Measurements from ENCODE around the gene NCKAP5. TPM values are rescaled to one million over a fixed set of nuclear protein-coding genes. Genes with fewer than 3 reads are reported as not detected.

Gene NCKAP5
- polyA plus RNA-seq, 3 donors = not detected

DNA sequence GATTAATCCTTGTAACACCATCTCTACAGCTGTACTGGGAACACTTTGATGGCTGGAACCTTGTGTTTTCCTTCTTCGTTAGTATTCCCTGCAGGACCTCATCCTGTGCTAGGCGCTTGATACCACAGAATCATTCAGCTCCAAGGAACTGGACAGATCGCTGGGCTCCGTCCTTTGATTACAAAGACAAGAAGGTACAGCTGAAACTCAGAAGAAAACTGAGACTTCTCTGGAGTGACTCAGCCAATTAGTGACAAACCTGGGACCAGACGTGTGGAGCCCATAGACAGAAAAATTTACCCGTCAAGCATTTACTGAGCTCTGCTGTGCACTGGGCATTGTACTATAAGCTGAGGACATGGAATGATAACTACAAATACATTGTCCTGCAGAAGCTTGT is 67.3 kb downstream of the NCKAP5 start:
- Mint-ChIP-seq H3K36me3 (no peaks in the 10 kb centered on the region), H3K27me3 (ENCODE audit: low read depth in 3 of 3) (no peaks in the 10 kb centered on the region), H3K9me3 (peaks cover 0 to 7% (median 3%) of the 10 kb centered on the region in 7 donors), H3K4me3 (no peak overlapping the region), H3K4me1 (no peaks in the 10 kb centered on the region), H3K27ac (no peak overlapping the region)
- H3K27ac ChIP-seq (ENCODE audit: low read depth in 1 of 2, low read length in 2 of 2) = no peak overlapping the region
- TF ChIP-seq, protein P1, sequence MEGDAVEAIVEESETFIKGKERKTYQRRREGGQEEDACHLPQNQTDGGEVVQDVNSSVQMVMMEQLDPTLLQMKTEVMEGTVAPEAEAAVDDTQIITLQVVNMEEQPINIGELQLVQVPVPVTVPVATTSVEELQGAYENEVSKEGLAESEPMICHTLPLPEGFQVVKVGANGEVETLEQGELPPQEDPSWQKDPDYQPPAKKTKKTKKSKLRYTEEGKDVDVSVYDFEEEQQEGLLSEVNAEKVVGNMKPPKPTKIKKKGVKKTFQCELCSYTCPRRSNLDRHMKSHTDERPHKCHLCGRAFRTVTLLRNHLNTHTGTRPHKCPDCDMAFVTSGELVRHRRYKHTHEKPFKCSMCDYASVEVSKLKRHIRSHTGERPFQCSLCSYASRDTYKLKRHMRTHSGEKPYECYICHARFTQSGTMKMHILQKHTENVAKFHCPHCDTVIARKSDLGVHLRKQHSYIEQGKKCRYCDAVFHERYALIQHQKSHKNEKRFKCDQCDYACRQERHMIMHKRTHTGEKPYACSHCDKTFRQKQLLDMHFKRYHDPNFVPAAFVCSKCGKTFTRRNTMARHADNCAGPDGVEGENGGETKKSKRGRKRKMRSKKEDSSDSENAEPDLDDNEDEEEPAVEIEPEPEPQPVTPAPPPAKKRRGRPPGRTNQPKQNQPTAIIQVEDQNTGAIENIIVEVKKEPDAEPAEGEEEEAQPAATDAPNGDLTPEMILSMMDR (IDR thresholded peaks at IDR 0.05) = no peak
- no peaks in the 10 kb centered on the region for H3K79me2 ChIP-seq (ENCODE audit: insufficient read depth, low read length)
- no peaks in the 10 kb centered on the region for H3K36me3 ChIP-seq (replicated peaks in 1 of 2; ENCODE audit: control insufficient read depth in 1 of 2, insufficient read depth in 2 of 2, low read length in 2 of 2)
- intact Hi-C loops (cut with micrococcal nuclease) = no loop called here
- no peaks in the 10 kb centered on the region for H3K4me1 ChIP-seq (ENCODE audit: control insufficient read depth in 1 of 2, insufficient read depth in 2 of 2, low read length in 2 of 2)
- DNase-seq = no peak
- no peak overlapping the region for H2AFZ ChIP-seq (ENCODE audit: insufficient read depth, low read depth, low read length, poor library complexity, severe bottlenecking)
- WGBS (ENCODE audit: insufficient coverage) = 92% methylated on average over 5 of the region's 6 CpGs
- H3K4me3 ChIP-seq (replicated peaks in 1 of 3; ENCODE audit: low read depth in 2 of 3, low read length in 3 of 3) = no peak overlapping the region
- H3K9ac ChIP-seq (ENCODE audit: insufficient read depth, low read length, poor library complexity, severe bottlenecking) = no peak overlapping the region
- no peaks in the 10 kb centered on the region for H3K27me3 ChIP-seq (ENCODE audit: control insufficient read depth in 2 of 2, insufficient read depth in 2 of 2, low read length in 2 of 2)
- no peaks in the 10 kb centered on the region for H4K20me1 ChIP-seq (ENCODE audit: insufficient read depth, low read length)
- no peak overlapping the region for H3K4me2 ChIP-seq (replicated peaks; ENCODE audit: extremely low read depth, low read length, poor library complexity, severe bottlenecking)
- H3K9me3 ChIP-seq (replicated peaks in 1 of 2; ENCODE audit: control insufficient read depth in 1 of 2, insufficient read depth in 1 of 2, low read length in 2 of 2) = no peaks in the 10 kb centered on the region

DNA sequence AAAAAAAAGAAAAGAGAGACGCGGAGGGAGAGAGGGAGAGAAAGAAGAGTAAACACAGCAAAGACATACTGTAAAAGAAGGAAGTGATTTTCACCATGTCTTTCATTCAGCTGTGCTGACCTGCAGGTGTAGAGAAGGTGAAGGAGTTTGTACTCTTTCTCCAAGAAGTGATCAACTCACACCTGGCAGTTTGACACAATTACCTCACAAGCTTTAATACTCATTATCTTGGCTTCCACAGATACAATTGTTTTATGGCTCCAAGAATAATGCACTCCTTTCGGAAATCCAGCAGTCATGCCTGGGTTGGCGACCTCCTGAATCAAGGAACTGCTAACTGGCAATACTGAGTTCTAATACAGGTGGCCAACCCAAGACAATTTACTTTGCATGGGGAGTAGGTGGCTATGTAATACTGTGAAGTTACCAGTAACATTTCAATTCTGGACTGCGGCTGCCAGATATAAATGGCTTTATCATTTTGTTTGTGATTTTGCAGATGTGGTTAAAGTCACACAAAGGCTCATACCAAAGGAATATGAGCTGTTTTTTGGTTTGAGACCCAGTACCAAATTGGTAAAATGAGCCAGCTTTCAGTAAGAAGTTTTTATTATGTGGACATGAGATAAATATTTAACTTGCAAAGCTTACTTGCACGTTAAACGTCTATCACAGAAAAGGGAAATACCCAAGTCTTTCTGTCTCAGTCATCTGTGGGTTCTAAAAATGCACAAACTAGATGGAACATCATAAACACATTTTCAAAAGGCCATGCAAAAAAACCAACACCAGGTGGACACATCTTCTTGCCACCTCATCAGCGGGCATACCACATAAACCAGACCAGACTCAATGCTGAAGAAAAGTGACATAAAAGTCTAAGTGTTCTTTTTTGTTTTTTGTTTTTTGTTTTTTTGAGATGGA is 69.3 kb downstream of the NCKAP5 start:
- no peaks in the 10 kb centered on the region for H3K27me3 Mint-ChIP-seq (ENCODE audit: low read depth in 3 of 3)

More for the DNA sequence above, 69.3 kb downstream of the NCKAP5 start:
- H3K4me3 Mint-ChIP-seq = no peak overlapping the region
- DNase-seq = no peak
- Histone ChIP-seq H3K27ac (ENCODE audit: low read depth in 1 of 2, low read length in 2 of 2) (no peak overlapping the region), H3K4me3 (replicated peaks in 1 of 3; ENCODE audit: low read depth in 2 of 3, low read length in 3 of 3) (no peak overlapping the region), H3K9me3 (replicated peaks in 1 of 2; ENCODE audit: control insufficient read depth in 1 of 2, insufficient read depth in 1 of 2, low read length in 2 of 2) (no peaks in the 10 kb centered on the region), H3K27me3 (ENCODE audit: control insufficient read depth in 2 of 2, insufficient read depth in 2 of 2, low read length in 2 of 2) (no peaks in the 10 kb centered on the region), H3K79me2 (ENCODE audit: insufficient read depth, low read length) (no peaks in the 10 kb centered on the region), H3K4me1 (ENCODE audit: control insufficient read depth in 1 of 2, insufficient read depth in 2 of 2, low read length in 2 of 2) (no peaks in the 10 kb centered on the region), H3K36me3 (replicated peaks in 1 of 2; ENCODE audit: control insufficient read depth in 1 of 2, insufficient read depth in 2 of 2, low read length in 2 of 2) (no peaks in the 10 kb centered on the region), H4K20me1 (ENCODE audit: insufficient read depth, low read length) (no peaks in the 10 kb centered on the region), H2AFZ (ENCODE audit: insufficient read depth, low read depth, low read length, poor library complexity, severe bottlenecking) (no peak overlapping the region), H3K4me2 (replicated peaks; ENCODE audit: extremely low read depth, low read length, poor library complexity, severe bottlenecking) (no peak overlapping the region), H3K9ac (ENCODE audit: insufficient read depth, low read length, poor library complexity, severe bottlenecking) (no peak overlapping the region)
- no peaks in the 10 kb centered on the region for H3K4me1 Mint-ChIP-seq
- H3K9me3 Mint-ChIP-seq = peaks cover 0 to 4% (median 2%) of the 10 kb centered on the region in 7 donors
- H3K27ac Mint-ChIP-seq = no peak overlapping the region
- 82% methylated on average over 3 of the region's 8 CpGs for WGBS (ENCODE audit: insufficient coverage)
- TF ChIP-seq, protein P1 (IDR thresholded peaks at IDR 0.05) = no peak
- H3K36me3 Mint-ChIP-seq = no peaks in the 10 kb centered on the region
- intact Hi-C loops (cut with micrococcal nuclease) = no loop called here
